Medulla oblongata (tissue), 1 donor: ENCODE data around the gene TRAPPC1.

Experiments
- DNase-seq: peaks from one replicate; pipeline ENCODE4 v3.0.0-alpha.2; 2015; ENCODE audit errors: extremely low spot score

TRAPPC1 gene

GRCh38 chr17:7903154-7904103 lies 28.3 kb downstream of the TRAPPC1 start:
- DNase-seq, result no peak

- DNase-seq, result peak; percentile 83
Observed at GRCh38 chr17:7897773-7898172, 34.0 kb downstream of the TRAPPC1 start.

- no peak for DNase-seq
Observed at GRCh38 chr17:7897090-7897489, 34.7 kb downstream of the TRAPPC1 start.

GRCh38 chr17:7894866-7895265 lies 36.9 kb downstream of the TRAPPC1 start:
- no peak for DNase-seq

GRCh38 chr17:7894226-7894625 lies 37.5 kb downstream of the TRAPPC1 start:
- DNase-seq, result no peak

- no peak for DNase-seq
Observed at GRCh38 chr17:7893187-7893880, 38.4 kb downstream of the TRAPPC1 start.

GRCh38 chr17:7889166-7889955 lies 42.4 kb downstream of the TRAPPC1 start:
- DNase-seq, result peak; percentile 99

- DNase-seq, result no peak
Observed at GRCh38 chr17:7888184-7888920, 43.4 kb downstream of the TRAPPC1 start, which contains the start of gene CHD3. Gene CHD3, plus strand, starts transcription at chr17:7888789. Its CDS starts 212 bp downstream, at chr17:7889001.

- DNase-seq, result peak; percentile 95
Observed at GRCh38 chr17:7887482-7888183, 44.1 kb downstream of the TRAPPC1 start.

GRCh38 chr17:7887038-7887481 lies 44.7 kb downstream of the TRAPPC1 start:
- DNase-seq, result no peak

- DNase-seq, result peak; percentile 17
Observed at GRCh38 chr17:7886227-7887037, 45.3 kb downstream of the TRAPPC1 start.

- DNase-seq, result peak; percentile 34
Observed at GRCh38 chr17:7885367-7886226, 46.1 kb downstream of the TRAPPC1 start.

- DNase-seq, result no peak
Observed at GRCh38 chr17:7884581-7885366, 47.0 kb downstream of the TRAPPC1 start.

GRCh38 chr17:7883781-7884386 lies 47.9 kb downstream of the TRAPPC1 start:
- DNase-seq, result no peak

- no peak for DNase-seq
Observed at GRCh38 chr17:7882629-7883028, 49.1 kb downstream of the TRAPPC1 start.

GRCh38 chr17:7882068-7882467 lies 49.7 kb downstream of the TRAPPC1 start:
- no peak for DNase-seq

GRCh38 chr17:7881276-7882054 lies 50.3 kb downstream of the TRAPPC1 start:
- DNase-seq, result no peak
